ENCODE data around the gene AQP6. TPM values are rescaled to one million over a fixed set of nuclear protein-coding genes. Genes with fewer than 3 reads are reported as not detected.

AQP6 gene
- total and polyA plus RNA-seq, 8 donors = 0.06 to 0.31 (median 0.14) TPM; not detected in 4

DNA sequence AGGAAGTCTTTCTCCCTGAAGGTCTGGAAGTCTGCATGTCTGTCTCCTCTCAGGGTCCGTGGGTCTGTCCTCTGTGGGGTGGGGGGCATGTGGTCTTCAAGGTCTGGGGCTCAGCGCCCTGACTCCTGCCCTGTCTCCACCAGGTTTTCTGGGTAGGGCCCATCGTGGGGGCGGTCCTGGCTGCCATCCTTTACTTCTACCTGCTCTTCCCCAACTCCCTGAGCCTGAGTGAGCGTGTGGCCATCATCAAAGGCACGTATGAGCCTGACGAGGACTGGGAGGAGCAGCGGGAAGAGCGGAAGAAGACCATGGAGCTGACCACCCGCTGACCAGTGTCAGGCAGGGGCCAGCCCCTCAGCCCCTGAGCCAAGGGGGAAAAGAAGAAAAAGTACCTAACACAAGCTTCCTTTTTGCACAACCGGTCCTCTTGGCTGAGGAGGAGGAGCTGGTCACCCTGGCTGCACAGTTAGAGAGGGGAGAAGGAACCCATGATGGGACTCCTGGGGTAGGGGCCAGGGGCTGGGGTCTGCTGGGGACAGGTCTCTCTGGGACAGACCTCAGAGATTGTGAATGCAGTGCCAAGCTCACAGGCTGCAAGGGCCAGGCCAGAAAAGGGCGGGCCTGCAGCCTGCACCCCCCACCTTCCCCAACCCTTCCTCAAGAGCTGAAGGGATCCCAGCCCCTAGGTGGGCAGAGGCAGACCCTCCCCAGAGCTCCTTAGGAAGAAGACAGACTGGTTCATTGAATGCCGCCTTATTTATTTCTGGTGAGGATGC is 7.7 kb upstream of the AQP6 start:
- Histone ChIP-seq H3K27ac (no peak overlapping the region), H3K36me3 (no peaks in the 10 kb centered on the region), H3K9me3 (no peaks in the 10 kb centered on the region), H3K4me1 (peaks cover 6 to 11% (median 9%) of the 10 kb centered on the region in 3 donors), H3K27me3 (peaks cover 0 to 5% (median 0%) of the 10 kb centered on the region in 4 donors), H3K4me3 (no peak overlapping the region)
- DNase-seq (peak in 1 of 6 donors; percentile 45), ATAC-seq (no peak), FAIRE-seq (no peak)
- TF ChIP-seq, protein P1, sequence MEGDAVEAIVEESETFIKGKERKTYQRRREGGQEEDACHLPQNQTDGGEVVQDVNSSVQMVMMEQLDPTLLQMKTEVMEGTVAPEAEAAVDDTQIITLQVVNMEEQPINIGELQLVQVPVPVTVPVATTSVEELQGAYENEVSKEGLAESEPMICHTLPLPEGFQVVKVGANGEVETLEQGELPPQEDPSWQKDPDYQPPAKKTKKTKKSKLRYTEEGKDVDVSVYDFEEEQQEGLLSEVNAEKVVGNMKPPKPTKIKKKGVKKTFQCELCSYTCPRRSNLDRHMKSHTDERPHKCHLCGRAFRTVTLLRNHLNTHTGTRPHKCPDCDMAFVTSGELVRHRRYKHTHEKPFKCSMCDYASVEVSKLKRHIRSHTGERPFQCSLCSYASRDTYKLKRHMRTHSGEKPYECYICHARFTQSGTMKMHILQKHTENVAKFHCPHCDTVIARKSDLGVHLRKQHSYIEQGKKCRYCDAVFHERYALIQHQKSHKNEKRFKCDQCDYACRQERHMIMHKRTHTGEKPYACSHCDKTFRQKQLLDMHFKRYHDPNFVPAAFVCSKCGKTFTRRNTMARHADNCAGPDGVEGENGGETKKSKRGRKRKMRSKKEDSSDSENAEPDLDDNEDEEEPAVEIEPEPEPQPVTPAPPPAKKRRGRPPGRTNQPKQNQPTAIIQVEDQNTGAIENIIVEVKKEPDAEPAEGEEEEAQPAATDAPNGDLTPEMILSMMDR (IDR thresholded peaks at IDR 0.05) = no peak
- intact Hi-C loops (cut with DNase I) = loop anchor here in 1 of 3 donors (5.0 kb wide), 1 partner anchor 107 kb away; no protein-coding TSS in a partner anchor
- WGBS, 2 donors = 74 to 75% methylated on average over 12 to 13 of the region's 13 CpGs

DNA sequence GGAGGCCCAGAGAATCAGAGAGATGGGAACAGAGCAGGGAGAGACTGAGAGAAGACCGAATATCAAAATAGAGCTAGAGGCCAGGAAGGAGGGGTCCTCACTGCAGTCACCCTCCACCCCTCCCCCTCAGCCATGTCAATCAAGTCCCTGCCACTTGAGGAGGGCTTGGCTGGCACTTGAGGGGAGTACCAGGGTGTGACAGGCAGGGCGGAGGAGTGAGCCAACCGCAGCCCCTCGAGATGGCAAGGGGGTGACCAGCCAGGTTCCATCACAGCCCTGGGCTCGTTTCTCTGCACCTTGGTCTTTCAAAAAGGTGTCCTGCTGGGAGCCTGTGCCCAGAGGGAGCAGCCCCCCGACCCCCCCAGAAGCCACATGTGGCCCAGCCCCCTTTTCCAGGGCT is 6.9 kb upstream of the AQP6 start:
- FAIRE-seq = no peak
- Histone ChIP-seq H3K27me3 (peaks cover 0 to under 1% (median 0%) of the 10 kb centered on the region in 4 donors), H3K36me3 (no peaks in the 10 kb centered on the region), H3K4me3 (no peak overlapping the region), H3K9me3 (no peaks in the 10 kb centered on the region), H3K27ac (no peak overlapping the region), H3K4me1 (peaks cover 6 to 11% (median 9%) of the 10 kb centered on the region in 3 donors)
- peak in 1 of 6 donors; percentile 45 for DNase-seq
- TF ChIP-seq, protein P1 (IDR thresholded peaks at IDR 0.05) = no peak
- WGBS, 2 donors = 68 to 74% methylated on average over 6 of the region's 6 CpGs
- intact Hi-C loops (cut with DNase I) = loop anchor here in 1 of 3 donors (5.0 kb wide), 1 partner anchor 106 kb away; no protein-coding TSS in a partner anchor
- ATAC-seq = no peak

DNA sequence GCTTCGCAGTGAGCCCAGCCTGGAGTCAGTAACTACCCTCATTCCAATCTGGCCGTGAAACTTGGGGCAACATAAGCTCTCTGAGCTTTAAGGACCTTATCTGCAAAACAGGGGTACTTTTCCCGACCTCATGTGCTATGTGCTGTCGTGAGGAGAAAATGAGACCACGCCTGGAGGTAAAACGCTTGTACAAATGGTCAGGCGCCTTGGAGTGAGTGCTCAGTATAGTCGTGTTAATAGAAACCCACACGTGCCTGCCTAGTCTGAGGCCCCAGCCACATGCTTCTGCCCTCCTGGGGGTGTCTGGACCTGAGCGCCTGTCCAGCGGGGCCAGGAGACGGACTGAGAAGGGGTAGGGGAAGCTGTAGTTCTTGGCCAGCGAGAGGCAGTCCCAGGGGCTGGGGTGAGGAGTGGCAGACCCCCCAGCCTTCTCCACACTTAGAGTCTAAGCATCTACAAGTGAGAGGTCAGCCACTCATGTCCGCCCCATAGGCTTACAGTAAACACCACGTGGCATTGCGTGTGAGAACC is 6.2 kb upstream of the AQP6 start:
- H3K4me3 ChIP-seq = no peak overlapping the region
- peak in 1 of 6 donors; percentile 76 for DNase-seq
- H3K9me3 ChIP-seq = no peaks in the 10 kb centered on the region
- H3K36me3 ChIP-seq = no peaks in the 10 kb centered on the region
- H3K27me3 ChIP-seq = no peaks in the 10 kb centered on the region
- WGBS, 2 donors = 41 to 63% methylated on average over 14 to 16 of the region's 16 CpGs
- peaks cover 6 to 11% (median 9%) of the 10 kb centered on the region in 3 donors for H3K4me1 ChIP-seq
- H3K27ac ChIP-seq = no peak overlapping the region
- ATAC-seq = no peak
- TF ChIP-seq, protein P1 (IDR thresholded peaks at IDR 0.05) = no peak
- FAIRE-seq = no peak
- intact Hi-C loops (cut with DNase I) = loop anchor here in 1 of 3 donors (5.0 kb wide), 1 partner anchor 106 kb away; no protein-coding TSS in a partner anchor

DNA sequence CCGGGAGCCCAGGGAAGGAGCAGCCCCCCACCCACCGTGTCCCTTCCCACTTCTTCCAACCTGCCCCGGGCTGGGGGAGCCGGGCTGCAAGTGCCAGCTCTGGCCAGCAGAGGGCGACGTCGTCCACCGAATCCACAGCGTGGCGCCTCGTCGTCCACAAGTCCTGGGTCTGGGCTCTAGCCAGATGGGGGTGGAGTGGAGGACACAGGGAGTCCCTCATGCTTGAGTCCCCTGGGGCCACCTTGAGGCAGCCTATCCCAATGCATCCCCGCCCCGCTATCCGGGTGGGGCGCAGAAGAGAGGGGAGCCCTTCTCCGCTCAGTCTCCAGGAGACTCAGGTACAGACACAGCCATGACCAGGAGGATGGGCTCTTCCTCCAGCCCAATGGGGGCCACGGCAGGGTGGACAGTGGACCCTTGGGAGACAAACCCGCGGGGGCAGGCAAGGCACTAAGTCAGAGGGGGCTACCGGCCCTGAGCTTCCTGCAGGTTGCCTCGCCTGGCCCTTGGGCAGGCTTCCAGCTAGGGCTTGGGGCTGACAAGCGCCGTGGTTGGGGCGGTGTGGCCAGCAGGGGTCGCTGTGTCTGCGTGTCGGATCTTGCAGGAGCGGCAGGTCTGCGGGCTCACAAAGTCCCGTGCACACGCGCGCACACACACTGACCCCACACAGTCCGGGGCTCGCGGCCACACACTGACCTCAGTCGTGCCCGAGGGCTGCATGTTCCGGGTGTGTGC is 5.5 kb upstream of the AQP6 start:
- no peaks in the 10 kb centered on the region for H3K9me3 ChIP-seq
- no peak overlapping the region for H3K27ac ChIP-seq
- TF ChIP-seq, protein P1 (IDR thresholded peaks at IDR 0.05) = peak; percentile 63 to 77 (median 70)
- H3K4me1 ChIP-seq = peaks cover 6 to 11% (median 9%) of the 10 kb centered on the region in 3 donors
- no peaks in the 10 kb centered on the region for H3K36me3 ChIP-seq
- no peaks in the 10 kb centered on the region for H3K27me3 ChIP-seq
- intact Hi-C loops (cut with DNase I) = loop anchor here in 1 of 3 donors (5.0 kb wide), 1 partner anchor 105 kb away; no protein-coding TSS in a partner anchor
- peak; percentile 81 to 99 (median 94) for DNase-seq
- 2 to 3% methylated on average over 34 to 40 of the region's 40 CpGs for WGBS, 2 donors
- FAIRE-seq = no peak
- H3K4me3 ChIP-seq = peak overlapping the region; percentile 2 to 40 (median 14)
- ATAC-seq = peak; percentile 77 to 91 (median 84)
